Ascending aorta (tissue), 2 donors: Measurements from ENCODE around the gene ELOA. TPM values are rescaled to one million over a fixed set of nuclear protein-coding genes. Genes with fewer than 3 reads are reported as not detected.
"Not testable (repeated sequence)": the region's sequence is repeated elsewhere in the genome, so short reads cannot be mapped to it uniquely, and the experiment has no call there.

Experiments used
- DNase-seq, 2 donors: peaks; one replicate each; pipeline ENCODE4 v3.0.0-alpha.2; 2019; ENCODE audit warnings: low spot score in 2 of 2
- H3K27ac ChIP-seq, 2 donors: fragments of 200-600 bp; sonication (generic); one replicate each; pipeline ENCODE4 v1.5.1; 2016 to 2017; ENCODE audit warnings: mild to moderate bottlenecking in 1 of 2
- H3K27me3 ChIP-seq: fragments of 200-600 bp; sonication (generic); one replicate; pipeline ENCODE4 v1.5.1; 2017
- H3K36me3 ChIP-seq, 2 donors: fragments of 200-600 bp; sonication (generic); one replicate each; pipeline ENCODE4 v1.5.1; 2016
- H3K4me1 ChIP-seq, 2 donors: fragments of 200-600 bp; sonication (generic); one replicate each; pipeline ENCODE4 v1.5.1; 2016 to 2017; ENCODE audit warnings: mild to moderate bottlenecking in 1 of 2
- H3K4me3 ChIP-seq, 2 donors: fragments of 200-600 bp; sonication (generic); one replicate each; pipeline ENCODE4 v1.5.1; 2016 to 2017; ENCODE audit warnings: mild to moderate bottlenecking in 1 of 2
- H3K9me3 ChIP-seq, 2 donors: fragments of 200-600 bp; sonication (generic); one replicate each; pipeline ENCODE4 v1.5.1; 2016
- intact Hi-C: fragments of 100-400 bp; cut with DNase I; formaldehyde crosslinking; loops from one replicate; pipeline ENCODE4 v1.15.1; 2023
- total RNA-seq: library from RNA; depleted of rRNA; stranded (reverse); fragments of >200 nt; gene quantifications from one replicate; pipeline ENCODE4 v1.1.0, GENCODE V29; 2016
- TF ChIP-seq, protein P1 (sequence below), 3 experiments: fragments of 200-600 bp in 2 of 3; fragments of 450-650 bp in 1 of 3; sonication (generic) in 2 of 3; IDR thresholded peaks; one replicate each; pipeline ENCODE4 v1.5.1; 2016 to 2019; ENCODE audit warnings: antibody characterized with exemption in 3 of 3, mild to moderate bottlenecking in 1 of 3, moderate library complexity in 1 of 3

Gene ELOA
- total RNA-seq, 1 donor from 2014 or later, result 22.6 TPM

DNA sequence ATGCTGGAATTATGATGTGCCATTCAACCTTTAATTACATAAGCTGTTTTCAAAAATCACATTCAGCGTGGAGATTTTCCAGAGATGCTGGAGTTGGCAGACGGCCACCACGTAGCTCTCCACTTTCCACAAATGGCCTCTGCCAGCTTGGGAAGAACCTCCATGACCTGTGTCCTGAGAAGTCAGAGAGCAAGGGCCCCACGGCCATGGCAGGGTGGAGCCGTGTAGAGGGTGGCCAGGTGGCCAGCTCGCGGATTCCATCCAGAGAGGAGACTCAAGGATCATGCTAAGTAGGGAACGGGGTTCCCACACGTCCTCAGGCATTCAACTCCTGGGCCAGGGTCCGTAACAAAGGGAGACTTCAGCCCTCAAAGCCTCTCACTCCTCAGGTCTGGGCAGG lies 58.6 kb downstream of the ELOA start:
- Histone ChIP-seq H3K4me1 (peaks cover 9 to 14% of the 10 kb centered on the region in 2 donors), H3K9me3 (no peaks in the 10 kb centered on the region), H3K27ac (peak overlapping the region in 1 of 2 donors; percentile 97), H3K4me3 (peak overlapping the region in 1 of 2 donors; percentile 93), H3K27me3 (no peaks in the 10 kb centered on the region), H3K36me3 (peaks cover 5 to 23% of the 10 kb centered on the region in 2 donors)
- TF ChIP-seq, protein P1, sequence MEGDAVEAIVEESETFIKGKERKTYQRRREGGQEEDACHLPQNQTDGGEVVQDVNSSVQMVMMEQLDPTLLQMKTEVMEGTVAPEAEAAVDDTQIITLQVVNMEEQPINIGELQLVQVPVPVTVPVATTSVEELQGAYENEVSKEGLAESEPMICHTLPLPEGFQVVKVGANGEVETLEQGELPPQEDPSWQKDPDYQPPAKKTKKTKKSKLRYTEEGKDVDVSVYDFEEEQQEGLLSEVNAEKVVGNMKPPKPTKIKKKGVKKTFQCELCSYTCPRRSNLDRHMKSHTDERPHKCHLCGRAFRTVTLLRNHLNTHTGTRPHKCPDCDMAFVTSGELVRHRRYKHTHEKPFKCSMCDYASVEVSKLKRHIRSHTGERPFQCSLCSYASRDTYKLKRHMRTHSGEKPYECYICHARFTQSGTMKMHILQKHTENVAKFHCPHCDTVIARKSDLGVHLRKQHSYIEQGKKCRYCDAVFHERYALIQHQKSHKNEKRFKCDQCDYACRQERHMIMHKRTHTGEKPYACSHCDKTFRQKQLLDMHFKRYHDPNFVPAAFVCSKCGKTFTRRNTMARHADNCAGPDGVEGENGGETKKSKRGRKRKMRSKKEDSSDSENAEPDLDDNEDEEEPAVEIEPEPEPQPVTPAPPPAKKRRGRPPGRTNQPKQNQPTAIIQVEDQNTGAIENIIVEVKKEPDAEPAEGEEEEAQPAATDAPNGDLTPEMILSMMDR (IDR thresholded peaks at IDR 0.05), result no peak
- no peak for DNase-seq
- intact Hi-C loops, result loop anchor here (2.0 to 5.0 kb wide), 2 partner anchors 23 to 65 kb away; partner anchors contain the start of genes FUCA1 and HMGCL

DNA sequence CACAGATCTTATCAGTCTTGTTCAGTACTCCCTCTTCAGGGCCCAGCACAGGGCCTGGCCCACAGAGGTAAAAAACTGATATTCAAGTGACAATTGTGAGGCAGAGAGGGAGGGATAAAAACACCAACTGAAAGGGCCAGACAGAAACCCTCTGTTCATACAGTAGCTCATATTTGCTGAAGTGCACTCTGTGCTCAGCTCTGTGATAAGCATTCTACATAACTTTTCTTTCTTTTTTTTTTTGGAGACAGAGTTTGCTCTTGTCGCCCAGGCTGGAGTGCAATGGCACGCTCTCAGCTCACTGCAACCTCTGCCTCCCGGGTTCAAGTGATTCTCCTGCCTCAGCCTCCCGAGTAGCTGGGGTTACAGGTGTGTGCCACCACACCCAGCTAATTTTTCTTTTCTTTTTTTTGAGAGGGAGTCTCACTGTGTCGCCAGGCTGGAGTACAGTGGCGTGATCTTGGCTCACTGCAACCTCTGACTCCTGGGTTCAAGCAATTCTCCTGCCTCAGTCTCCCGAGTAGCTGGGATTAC lies 59.6 kb downstream of the ELOA start:
- peaks cover 11 to 32% of the 10 kb centered on the region in 2 donors for H3K36me3 ChIP-seq
- not testable (repeated sequence) for H3K27ac ChIP-seq, DNase-seq, H3K9me3 ChIP-seq, H3K27me3 ChIP-seq, H3K4me3 ChIP-seq
- intact Hi-C loops, result loop anchor here (2.0 to 5.0 kb wide), 2 partner anchors 22 to 64 kb away; partner anchors contain the start of genes FUCA1 and HMGCL
- H3K4me1 ChIP-seq, result peaks cover 9 to 14% of the 10 kb centered on the region in 2 donors

DNA sequence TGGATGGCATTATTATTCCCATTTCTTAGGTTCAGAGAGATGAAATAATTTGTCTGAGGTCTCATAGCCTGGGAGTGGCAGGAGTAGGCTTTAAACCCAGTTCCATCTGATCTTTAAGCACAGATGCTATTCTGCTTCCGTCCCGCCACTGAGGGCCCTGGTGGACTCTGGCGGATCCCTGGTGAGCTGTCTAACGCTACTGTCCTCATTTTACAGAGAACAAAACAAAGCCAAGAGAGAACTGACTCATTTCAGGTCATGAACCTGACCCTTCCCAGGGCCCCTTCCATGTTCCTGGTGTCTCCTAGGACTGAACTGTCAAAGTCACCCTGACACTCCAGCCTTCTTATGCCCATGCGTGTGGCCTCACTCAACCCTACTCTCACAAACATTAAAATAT lies 60.4 kb downstream of the ELOA start:
- Histone ChIP-seq H3K4me3 (no peak overlapping the region), H3K4me1 (peaks cover 9 to 14% of the 10 kb centered on the region in 2 donors), H3K36me3 (peaks cover 14 to 38% of the 10 kb centered on the region in 2 donors), H3K27ac (no peak overlapping the region), H3K9me3 (no peaks in the 10 kb centered on the region), H3K27me3 (no peaks in the 10 kb centered on the region)
- intact Hi-C loops, result loop anchor here (2.0 to 5.0 kb wide), 2 partner anchors 21 to 64 kb away; partner anchors contain the start of genes FUCA1 and HMGCL
- TF ChIP-seq, protein P1 (IDR thresholded peaks at IDR 0.05), result no peak
- DNase-seq, result no peak

DNA sequence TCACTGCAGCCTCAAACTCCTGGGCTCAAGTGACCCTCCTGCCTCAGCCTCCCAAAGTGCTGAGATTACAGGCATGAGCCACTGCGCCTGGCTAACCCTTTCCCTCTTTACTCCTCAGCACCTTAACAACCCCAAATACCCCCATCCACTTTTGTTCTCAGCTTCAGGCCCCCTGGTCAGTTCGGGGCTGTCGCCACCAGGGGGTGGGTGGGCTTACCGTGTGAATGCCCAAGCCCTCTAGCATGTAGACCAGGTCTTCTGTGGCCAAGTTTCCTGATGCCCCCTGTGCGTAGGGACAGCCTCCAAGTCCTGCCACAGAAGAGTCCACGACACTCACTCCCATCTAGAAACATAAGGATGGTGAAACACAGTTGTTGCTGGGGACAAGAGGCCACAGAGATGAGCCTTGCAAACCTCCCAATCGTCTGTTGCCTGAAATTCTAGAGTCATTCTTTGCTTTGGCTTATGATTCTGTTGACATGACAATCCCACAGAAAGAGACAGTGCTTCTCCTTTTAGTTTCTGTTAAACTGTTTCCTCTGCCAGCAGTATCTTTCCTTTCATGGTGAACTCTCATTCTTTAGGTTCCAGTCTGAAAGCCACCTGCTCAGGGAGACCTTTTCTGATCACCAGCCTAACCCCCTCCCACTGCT lies 61.0 kb downstream of the ELOA start:
- TF ChIP-seq, protein P1 (IDR thresholded peaks at IDR 0.05), result no peak
- peaks cover 14 to 38% of the 10 kb centered on the region in 2 donors for H3K36me3 ChIP-seq
- intact Hi-C loops, result loop anchor here (5.0 kb wide), 1 partner anchor 63 kb away; the partner anchor contains the start of gene FUCA1
- no peaks in the 10 kb centered on the region for H3K9me3 ChIP-seq
- H3K4me3 ChIP-seq, result no peak overlapping the region
- H3K27me3 ChIP-seq, result no peaks in the 10 kb centered on the region
- DNase-seq, result no peak
- no peak overlapping the region for H3K27ac ChIP-seq
- H3K4me1 ChIP-seq, result peaks cover 9 to 12% of the 10 kb centered on the region in 2 donors

DNA sequence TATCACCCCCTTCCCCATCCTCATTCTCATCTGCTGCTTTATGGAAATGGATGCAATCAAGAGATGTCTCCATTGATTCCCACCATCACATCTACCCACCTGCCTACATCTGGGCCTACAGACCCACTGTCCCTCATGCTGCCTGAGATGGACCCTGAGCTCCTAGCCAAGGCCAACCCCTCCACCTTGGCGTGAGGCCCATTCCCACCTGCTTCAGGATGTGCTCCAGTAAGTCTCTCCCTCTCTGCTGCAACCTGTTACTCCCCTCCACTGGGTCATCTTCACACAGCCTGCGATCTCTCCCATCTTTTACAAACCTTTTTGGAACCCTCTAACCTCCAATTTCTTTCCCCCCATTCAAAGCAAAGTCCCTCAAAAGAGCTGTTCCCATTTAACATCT lies 61.8 kb downstream of the ELOA start:
- no peak overlapping the region for H3K27ac ChIP-seq
- H3K27me3 ChIP-seq, result no peaks in the 10 kb centered on the region
- H3K4me1 ChIP-seq, result peaks cover 5% of the 10 kb centered on the region in 2 donors
- intact Hi-C loops, result no loop called here
- no peaks in the 10 kb centered on the region for H3K9me3 ChIP-seq
- no peak overlapping the region for H3K4me3 ChIP-seq
- no peak for DNase-seq
- peaks cover 14 to 38% of the 10 kb centered on the region in 2 donors for H3K36me3 ChIP-seq
- TF ChIP-seq, protein P1 (IDR thresholded peaks at IDR 0.05), result no peak

DNA sequence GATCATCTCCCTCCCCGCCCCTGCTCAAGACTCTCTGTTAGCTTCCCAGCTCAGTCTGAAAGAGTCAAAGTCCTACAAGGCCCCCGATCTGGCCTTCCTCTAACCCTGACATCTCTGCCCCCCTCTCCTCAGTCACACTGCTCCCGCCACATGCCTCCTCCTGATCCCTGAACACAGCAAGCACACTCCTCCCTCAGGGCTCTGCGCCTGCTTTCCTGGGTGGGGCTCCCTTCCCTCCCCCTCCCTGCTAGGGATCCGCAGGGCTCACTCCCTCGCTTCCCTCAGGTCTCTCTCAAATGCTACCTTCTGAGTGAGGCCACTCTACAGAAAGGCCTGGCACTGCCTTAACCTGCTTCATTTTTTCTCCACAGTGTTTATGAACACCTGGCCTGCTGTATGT lies 63.0 kb downstream of the ELOA start:
- no peak overlapping the region for H3K4me3 ChIP-seq
- H3K9me3 ChIP-seq, result no peaks in the 10 kb centered on the region
- DNase-seq, result no peak
- intact Hi-C loops, result no loop called here
- peaks cover 2 to 4% of the 10 kb centered on the region in 2 donors for H3K4me1 ChIP-seq
- TF ChIP-seq, protein P1 (IDR thresholded peaks at IDR 0.05), result no peak
- H3K36me3 ChIP-seq, result peaks cover 14 to 43% of the 10 kb centered on the region in 2 donors
- no peak overlapping the region for H3K27ac ChIP-seq
- no peaks in the 10 kb centered on the region for H3K27me3 ChIP-seq
